Skin of body (tissue), 3 donors: ENCODE results near the gene ABCA9. TPM values are rescaled to one million over a fixed set of nuclear protein-coding genes. Genes with fewer than 3 reads are reported as not detected.
"Not testable (repeated sequence)": the region's sequence is repeated elsewhere in the genome, so short reads cannot be mapped to it uniquely, and the experiment has no call there.

Source experiments
- DNase-seq: peaks from one replicate; lab custom pipeline; 2025; lab: John Stamatoyannopoulos, UW
- small RNA-seq: library from RNA; depleted of rRNA; stranded (forward); fragments of <200 nt; gene quantifications from one replicate; pipeline ENCODE3, GENCODE V24; 2014; ENCODE audit warnings: low replicate concordance
- total RNA-seq: library from RNA; depleted of rRNA; stranded (reverse); fragments of >200 nt; gene quantifications from one replicate; pipeline ENCODE4 v1.2.3, GENCODE V29; 2014

The ABCA9 gene
- total RNA-seq, 1 donor from 2014 or later, result 18.9 TPM

- peak; percentile 84 for DNase-seq
Measured at GRCh38 chr17:68954146-68954896, 106.4 kb downstream of the ABCA9 start.

GRCh38 chr17:68953340-68953997 lies 107.3 kb downstream of the ABCA9 start:
- DNase-seq, result no peak

DNA sequence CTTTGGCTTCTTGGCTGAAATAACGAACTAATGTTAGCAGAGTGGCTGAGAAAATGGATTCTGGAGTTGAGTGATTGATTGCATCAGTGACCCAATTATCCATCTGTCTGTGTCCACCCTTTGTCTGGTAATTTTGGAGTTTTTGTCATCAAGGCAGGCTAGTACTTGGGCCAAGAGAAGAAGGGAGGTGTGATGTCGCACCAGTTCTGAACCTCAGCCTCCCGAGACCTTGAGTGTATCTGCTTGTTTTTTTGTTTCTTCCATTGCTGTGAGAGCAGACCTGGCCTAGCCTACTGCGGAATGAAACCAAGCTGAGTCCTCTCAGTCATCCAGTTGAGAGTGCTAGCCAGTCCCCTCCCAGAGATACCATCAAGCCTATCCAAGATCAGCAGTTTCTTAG lies 110.0 kb downstream of the ABCA9 start:
- DNase-seq, result no peak

GRCh38 chr17:68947868-68948267 lies 112.9 kb downstream of the ABCA9 start:
- not testable (repeated sequence) for DNase-seq

DNA sequence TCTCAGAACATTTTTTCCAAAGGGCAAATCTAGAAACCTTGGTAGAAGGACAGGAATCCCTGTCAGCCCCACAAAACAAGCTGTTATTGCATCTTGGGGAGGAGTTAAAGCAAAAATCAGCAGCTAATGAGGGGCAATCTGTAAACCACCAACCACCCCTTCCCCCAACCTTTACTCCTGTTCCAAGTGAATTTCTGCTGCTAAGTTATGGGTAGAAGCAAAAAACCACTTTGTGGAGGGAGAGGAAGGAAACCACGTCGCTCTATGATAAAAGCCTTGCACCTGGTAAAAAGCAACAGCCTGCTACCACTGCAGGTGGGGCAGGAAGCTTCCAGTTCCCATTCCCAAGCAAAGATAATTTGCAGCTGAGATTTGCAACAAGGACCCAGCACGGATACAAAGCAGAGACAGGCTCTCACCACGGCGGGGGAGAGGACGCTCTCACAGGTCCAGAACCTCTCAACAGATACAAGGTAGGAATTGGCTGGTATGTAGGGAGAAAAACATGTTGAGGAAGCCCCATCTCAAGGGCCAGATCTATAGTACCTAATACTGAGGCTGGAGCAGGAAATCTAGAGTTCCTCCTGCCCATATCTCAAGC lies 116.2 kb downstream of the ABCA9 start:
- no peak for DNase-seq

DNA sequence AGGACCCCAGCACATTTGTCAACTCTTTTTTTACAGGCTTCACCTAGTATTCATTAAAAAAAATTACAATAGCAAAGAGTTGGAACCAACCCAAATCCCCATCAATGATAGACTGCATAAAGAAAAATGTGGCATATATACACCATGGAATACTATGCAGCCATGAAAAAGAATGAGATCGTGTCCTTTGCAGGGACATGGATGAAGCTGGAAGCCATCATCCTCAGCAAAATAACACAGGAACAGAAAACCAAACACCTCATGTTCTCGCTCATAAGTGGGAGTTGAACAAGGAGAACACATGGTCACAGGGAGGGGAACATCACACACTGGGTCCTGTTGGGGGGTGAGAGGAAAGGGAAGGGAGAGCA lies 116.9 kb downstream of the ABCA9 start:
- not testable (repeated sequence) for DNase-seq

DNA sequence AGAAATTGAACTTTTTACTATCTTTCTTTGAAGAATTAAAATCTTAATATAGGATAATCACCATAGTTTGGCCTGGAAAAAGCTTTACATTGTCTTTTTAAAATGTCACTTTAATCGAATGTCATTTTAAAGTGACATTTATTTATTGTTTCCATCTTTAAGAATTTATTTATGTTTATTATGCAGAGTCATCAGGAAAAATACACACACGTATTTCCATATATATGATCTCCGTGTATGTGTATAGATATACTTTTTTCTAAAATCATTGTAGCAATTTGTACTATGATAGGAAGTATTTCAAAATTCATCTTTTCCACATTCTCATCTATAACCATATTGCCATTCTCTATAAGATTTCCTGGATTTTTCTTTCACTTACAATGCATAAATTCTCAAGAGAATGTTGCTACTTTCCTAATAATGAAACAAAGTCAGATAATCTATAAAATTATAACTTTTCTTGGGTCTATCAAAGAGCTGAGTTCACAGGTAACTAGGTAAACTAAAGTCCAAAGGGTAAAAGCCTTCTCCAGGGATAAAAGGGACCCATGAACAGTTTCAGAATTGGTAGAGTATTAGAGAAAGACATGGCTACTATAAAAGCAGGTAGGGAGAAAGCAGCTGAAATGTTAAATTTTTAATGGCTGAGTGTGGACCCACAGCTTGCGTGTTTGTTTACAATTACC lies 117.5 kb downstream of the ABCA9 start:
- no peak for DNase-seq

- no peak for DNase-seq
Measured at GRCh38 chr17:68942389-68942788, 118.3 kb downstream of the ABCA9 start.

GRCh38 chr17:68941761-68942160 lies 119.0 kb downstream of the ABCA9 start:
- DNase-seq, result no peak

GRCh38 chr17:68939195-68939594 lies 121.5 kb downstream of the ABCA9 start:
- DNase-seq, result no peak

GRCh38 chr17:68937890-68938514 lies 122.7 kb downstream of the ABCA9 start:
- DNase-seq, result no peak

- DNase-seq, result no peak
Measured at GRCh38 chr17:68927516-68927915, 133.2 kb downstream of the ABCA9 start.

- peak; percentile 21 for DNase-seq
Measured at GRCh38 chr17:68924793-68925720, 135.7 kb downstream of the ABCA9 start.

Small RNAs within 50 kb of the gene (small RNA-seq; reads per million reads assigned to genes)
- gene MIR4524B, result not detected

Other genes starting within 250 kb of the ABCA9 start
- 119 TPM for gene ABCA8, start 105.5 kb downstream of the ABCA9 start, total RNA-seq
- 46.1 TPM for gene ABCA6, start 81.0 kb upstream of the ABCA9 start, total RNA-seq
- 28.8 TPM for gene ABCA10, start 167.9 kb upstream of the ABCA9 start, total RNA-seq